GM12878 (cell line): ENCODE data around the gene ADSS1. TPM values are rescaled to one million over a fixed set of nuclear protein-coding genes. Genes with fewer than 3 reads are reported as not detected.

Experiments
- ATAC-seq: fragments of 200-7000 bp; cut with Tn5 transposase; 3 replicates; pipeline ENCODE4 v1.9.1; 2020; ENCODE audit warnings: mild to moderate bottlenecking, moderate library complexity
- BruUV-seq: library from RNA; stranded (reverse); fragments of 400-500 nt; replicated peaks from 2 replicates; lab custom pipeline; 2021; lab: Mats Ljungman, UMichigan
- CTCF ChIA-PET: fragments of 300-600 bp; sonication (Branson Sonifier 250); formaldehyde crosslinking; extraction: SDS; loops from one replicate; lab custom pipeline; 2021; ENCODE audit warnings: inconsistent platforms; lab: Yijun Ruan, JAX
- POLR2A ChIA-PET: fragments of 350-600 bp; formaldehyde crosslinking; extraction: SDS; loops from one replicate; lab custom pipeline; 2021; ENCODE audit warnings: inconsistent platforms; lab: Charles Lee
- RAD21 ChIA-PET: fragments of 300-600 bp; sonication (Branson Sonifier 250); formaldehyde crosslinking; loops from one replicate; lab custom pipeline; 2023; ENCODE audit warnings: antibody characterized with exemption; ENCODE audit not compliant: unreplicated experiment; lab: Charles Lee
- SMC1A ChIA-PET: fragments of 300-600 bp; sonication (Branson Sonifier 250); formaldehyde crosslinking; loops from one replicate; lab custom pipeline; 2023; ENCODE audit not compliant: unreplicated experiment, uncharacterized antibody; lab: Charles Lee
- DNase-seq: peaks from one replicate; pipeline ENCODE4 v3.0.0-alpha.2; 2011; ENCODE audit warnings: low read depth, low spot score
- FAIRE-seq: peaks from 3 replicates; lab custom pipeline; 2011; peaks lifted over from hg19 to GRCh38; lab: Jason Lieb, UNC
- H2AFZ ChIP-seq: 2 replicates; pipeline ENCODE4 v1.6.0; 2011; ENCODE audit warnings: low read depth, low read length, control low read depth; ENCODE audit not compliant: control insufficient read depth
- H3K27ac ChIP-seq: 2 replicates; pipeline ENCODE4 v1.5.1; 2011; ENCODE audit warnings: control low read depth; ENCODE audit not compliant: control insufficient read depth, insufficient read depth
- H3K27me3 ChIP-seq, 2 experiments: replicated peaks in 1 of 2; 2 replicates each; pipeline versions ENCODE4 v1.6.0 to v1.6.1; 2011; ENCODE audit warnings: low read length in 1 of 2; ENCODE audit not compliant: control insufficient read depth in 2 of 2, insufficient read depth in 2 of 2
- H3K36me3 ChIP-seq, 2 experiments: 2 replicates each; pipeline ENCODE4 v1.5.1; 2011; ENCODE audit warnings: low read length in 1 of 2; ENCODE audit not compliant: control insufficient read depth in 2 of 2, insufficient read depth in 2 of 2
- H3K4me1 ChIP-seq: 2 replicates; pipeline ENCODE4 v1.6.1; 2011; ENCODE audit warnings: mild to moderate bottlenecking, low read length, moderate library complexity, mixed read lengths; ENCODE audit not compliant: control insufficient read depth, insufficient read depth
- H3K4me2 ChIP-seq: 2 replicates; pipeline ENCODE4 v1.6.0; 2011; ENCODE audit warnings: control low read depth; ENCODE audit not compliant: control insufficient read depth, insufficient read depth
- H3K4me3 ChIP-seq: fragments of 200-600 bp; sonication (generic); 2 replicates; pipeline ENCODE4 v1.5.1; 2016
- H3K79me2 ChIP-seq: 2 replicates; pipeline ENCODE4 v1.6.0; 2011; ENCODE audit warnings: low read length; ENCODE audit not compliant: control insufficient read depth, insufficient read depth
- H3K9ac ChIP-seq: 2 replicates; pipeline ENCODE4 v1.8.0; 2011; ENCODE audit warnings: low read length, control low read depth, mixed read lengths; ENCODE audit not compliant: control insufficient read depth, insufficient read depth
- H3K9me3 ChIP-seq: replicated peaks from 3 replicates; pipeline ENCODE4 v1.5.1; 2011; ENCODE audit warnings: mild to moderate bottlenecking, low read length; ENCODE audit not compliant: control insufficient read depth, insufficient read depth
- H4K20me1 ChIP-seq: 2 replicates; pipeline ENCODE4 v1.6.0; 2011; ENCODE audit not compliant: control insufficient read depth, insufficient read depth
- ATF7 ChIP-seq: fragments of 450-650 bp; IDR thresholded peaks from 2 replicates; pipeline ENCODE4 v1.6.1; 2016; ENCODE audit warnings: low read depth, mild to moderate bottlenecking
- BCL3 ChIP-seq: IDR thresholded peaks from 2 replicates; pipeline ENCODE4 v1.6.1; 2011; ENCODE audit warnings: borderline replicate concordance, low read depth, mild to moderate bottlenecking, moderate library complexity, low read length; ENCODE audit not compliant: insufficient read depth, poor library complexity, severe bottlenecking
- BRCA1 ChIP-seq: IDR thresholded peaks from 2 replicates; pipeline ENCODE4 v1.6.1; 2011; ENCODE audit warnings: low read depth, low read length, improper control_type of control experiment
- CREM ChIP-seq: IDR thresholded peaks from 2 replicates; pipeline ENCODE4 v1.6.1; 2014; ENCODE audit warnings: antibody characterized with exemption, low read depth
- ESRRA ChIP-seq: IDR thresholded peaks from 2 replicates; pipeline ENCODE4 v1.6.1; 2012; ENCODE audit warnings: mild to moderate bottlenecking, low read length, improper control_type of control experiment
- IRF4 ChIP-seq: IDR thresholded peaks from 2 replicates; pipeline ENCODE4 v1.6.1; 2011; ENCODE audit warnings: low read depth, low read length
- NFIC ChIP-seq: IDR thresholded peaks from 2 replicates; pipeline ENCODE4 v1.6.1; 2012; ENCODE audit warnings: low read depth, mild to moderate bottlenecking, inconsistent platforms, low read length, moderate library complexity
- NFYB ChIP-seq: IDR thresholded peaks from 2 replicates; pipeline ENCODE4 v1.6.1; 2011; ENCODE audit warnings: low read depth, mild to moderate bottlenecking, low read length, improper control_type of control experiment, moderate library complexity; ENCODE audit not compliant: insufficient read depth
- POLR2AphosphoS2 ChIP-seq: IDR thresholded peaks from 2 replicates; pipeline ENCODE4 v1.6.1; 2011; ENCODE audit warnings: low read depth, mild to moderate bottlenecking, low read length, improper control_type of control experiment, moderate library complexity
- SMAD1 ChIP-seq: fragments of 450-650 bp; IDR thresholded peaks from 2 replicates; pipeline ENCODE4 v1.6.1; 2018; ENCODE audit warnings: mild to moderate bottlenecking, low read depth; ENCODE audit not compliant: partially characterized antibody
- SMARCA5 ChIP-seq: fragments of 450-650 bp; IDR thresholded peaks from 2 replicates; pipeline ENCODE4 v1.6.1; 2017; ENCODE audit warnings: mild to moderate bottlenecking
- SP1 ChIP-seq: IDR thresholded peaks from one replicate; pipeline ENCODE4 v1.6.1; 2011; ENCODE audit warnings: low read depth, low read length
- YBX1 ChIP-seq: fragments of 450-650 bp; IDR thresholded peaks from 2 replicates; pipeline ENCODE4 v1.6.1; 2016; ENCODE audit warnings: antibody characterized with exemption
- ZBTB11 ChIP-seq: fragments of 450-650 bp; formaldehyde crosslinking; IDR thresholded peaks from 2 replicates; pipeline ENCODE4 v1.5.0; 2022; ENCODE audit warnings: mild to moderate bottlenecking, missing genetic modification characterization
- ZNF274 ChIP-seq: IDR thresholded peaks from one replicate; pipeline ENCODE4 v1.8.0; 2011; ENCODE audit not compliant: insufficient read length, insufficient read depth
- ZNF687 ChIP-seq: fragments of 450-650 bp; IDR thresholded peaks from 2 replicates; pipeline ENCODE4 v1.6.1; 2017; ENCODE audit warnings: mild to moderate bottlenecking, moderate library complexity
- WGBS: methylation state at CpG from one replicate; pipeline ENCODE4 v1.1.6; 2016; ENCODE audit warnings: low lambda C conversion rate; ENCODE audit not compliant: insufficient replicate concordance, insufficient coverage; ENCODE audit errors: missing lambda C conversion rate; 5-methylcytosine and 5-hydroxymethylcytosine counted together
- in situ Hi-C: fragments of 300-500 bp; cut with MboI; formaldehyde crosslinking; loops from 9 replicates; pipeline ENCODE4 v1.14.3; 2018; ENCODE audit warnings: mixed read lengths
- intact Hi-C: fragments of 100-400 bp; cut with micrococcal nuclease; formaldehyde crosslinking; loops from one replicate; pipeline ENCODE4 v1.14.2; 2022; ENCODE audit not compliant: unreplicated experiment
- polyA plus RNA-seq, 11 experiments: library from polyadenylated mRNA; depleted of rRNA in 4 of 11; unstranded in 6 of 11; stranded (reverse) in 5 of 11; fragments of >200 nt; fragmentation: Nextera tagmentation in 4 of 11; fragmentation: Illumina TruSeq in 1 of 11; extraction: Ambion mirVana in 4 of 11; extraction: Trizol in 1 of 11; gene quantifications; 1 replicate in 1 of 11; 2 replicates in 10 of 11; pipeline versions ENCODE4 v1.2.1 to v1.2.3, GENCODE V29; 2011 to 2016; ENCODE audit warnings: inconsistent platforms in 2 of 11, missing spikeins in 2 of 11, low read depth in 1 of 11
- total RNA-seq, 4 experiments: library from RNA; depleted of rRNA in 3 of 4; stranded (reverse); fragments of >200 nt in 3 of 4; fragmentation: Illumina TruSeq in 1 of 4; extraction: Trizol in 1 of 4; gene quantifications; 2 replicates each; pipeline versions ENCODE4 v1.2.1 to v1.2.3, GENCODE V29; 2013 to 2021

ADSS1 gene
- total and polyA plus RNA-seq, 10 of the 15 experiments (the other 5 are each of a cell fraction or from before 2014, with no cell fraction given), result 0.11 to 0.45 (median 0.28) TPM; not detected in 5

- H3K36me3 ChIP-seq, result no peaks in the 10 kb centered on the region
- H3K27me3 ChIP-seq, result peaks cover 0 to 1% of the 10 kb centered on the region in 2 experiments; a peak in 1 of 4 replicates
- BruUV-seq, result no TSS peak
- no peak overlapping the region for H3K4me2 ChIP-seq
- H3K4me1 ChIP-seq, result no peaks in the 10 kb centered on the region
- ChIA-PET SMC1A (no interaction called here), CTCF (no interaction called here), RAD21 (no interaction called here), POLR2A (no interaction called here)
- 43% methylated on average over 5 of the region's 16 CpGs for WGBS
- in situ Hi-C loops (no loop called here), intact Hi-C loops (no loop called here)
- H3K9me3 ChIP-seq, result no peaks in the 10 kb centered on the region
- no peaks in the 10 kb centered on the region for H3K79me2 ChIP-seq
- no peak overlapping the region for H3K4me3 ChIP-seq
- DNase-seq, result no peak
- no peak for FAIRE-seq
- ATAC-seq, result no peak
- no peak overlapping the region for H3K27ac ChIP-seq
- no peak overlapping the region for H2AFZ ChIP-seq
- no peaks in the 10 kb centered on the region for H4K20me1 ChIP-seq
- H3K9ac ChIP-seq, result no peak overlapping the region
- TF ChIP-seq CREM (no peak), ATF7 (no peak), BRCA1 (no peak), SMARCA5 (no peak), POLR2AphosphoS2 (no peak), ZNF274 (no peak), SMAD1 (no peak), YBX1 (no peak), BCL3 (no peak), ESRRA (no peak), ZBTB11 (CRISPR knock-in tag) (no peak), SP1 (no peak), ZNF687 (no peak), NFYB (no peak), IRF4 (no peak), NFIC (no peak)
These were observed 5.8 kb downstream of the ADSS1 start for GRCh38 chr14:104729835-104730181.
